GM11168 (cell line): ENCODE measurements around the gene ZFHX3.

ENCODE experiments used
- in situ Hi-C: fragments of 300-500 bp; cut with MboI; formaldehyde crosslinking; loops from one replicate; pipeline ENCODE4 v1.12.0; 2022; ENCODE audit warnings: low sequenced_read_pairs; ENCODE audit not compliant: unreplicated experiment

The ZFHX3 gene

GRCh38 chr16:72924927-72925630 is 122.8 kb downstream of the ZFHX3 start:
- in situ Hi-C loops = no loop called here

- in situ Hi-C loops = no loop called here
Measured at GRCh38 chr16:72924537-72924926, 123.4 kb downstream of the ZFHX3 start.

GRCh38 chr16:72923757-72924156 is 124.2 kb downstream of the ZFHX3 start:
- in situ Hi-C loops = no loop called here

GRCh38 chr16:72922714-72923113 is 125.2 kb downstream of the ZFHX3 start:
- in situ Hi-C loops = no loop called here

- in situ Hi-C loops = no loop called here
Measured at GRCh38 chr16:72921620-72922019, 126.3 kb downstream of the ZFHX3 start.

GRCh38 chr16:72921106-72921505 is 126.8 kb downstream of the ZFHX3 start:
- in situ Hi-C loops = no loop called here

- in situ Hi-C loops = no loop called here
Measured at GRCh38 chr16:72917051-72917450, 130.9 kb downstream of the ZFHX3 start.

- in situ Hi-C loops = no loop called here
Measured at GRCh38 chr16:72915331-72915730, 132.6 kb downstream of the ZFHX3 start.

GRCh38 chr16:72913551-72913950 is 134.4 kb downstream of the ZFHX3 start:
- in situ Hi-C loops = no loop called here

- in situ Hi-C loops = no loop called here
Measured at GRCh38 chr16:72911971-72912370, 136.0 kb downstream of the ZFHX3 start.

GRCh38 chr16:72910875-72911274 is 137.1 kb downstream of the ZFHX3 start:
- in situ Hi-C loops = no loop called here

GRCh38 chr16:72910381-72910780 is 137.5 kb downstream of the ZFHX3 start:
- in situ Hi-C loops = no loop called here

GRCh38 chr16:72909196-72909595 is 138.7 kb downstream of the ZFHX3 start:
- in situ Hi-C loops = no loop called here

- in situ Hi-C loops = no loop called here
Measured at GRCh38 chr16:72908362-72909167, 139.4 kb downstream of the ZFHX3 start.

- in situ Hi-C loops = no loop called here
Measured at GRCh38 chr16:72905581-72905980, 142.3 kb downstream of the ZFHX3 start.

- in situ Hi-C loops = no loop called here
Measured at GRCh38 chr16:72903176-72903575, 144.8 kb downstream of the ZFHX3 start.

GRCh38 chr16:72902206-72902605 is 145.7 kb downstream of the ZFHX3 start:
- in situ Hi-C loops = no loop called here

GRCh38 chr16:72901000-72901627 is 146.8 kb downstream of the ZFHX3 start:
- in situ Hi-C loops = no loop called here

GRCh38 chr16:72898216-72898825 is 149.6 kb downstream of the ZFHX3 start:
- in situ Hi-C loops = no loop called here

- in situ Hi-C loops = no loop called here
Measured at GRCh38 chr16:72897707-72898106, 150.2 kb downstream of the ZFHX3 start.
